Activated naive CD8-positive, alpha-beta T cell treated with anti-CD3 and anti-CD28 coated beads for 36 hours (primary cell): ENCODE measurements around the gene ARMH4. TPM values are rescaled to one million over a fixed set of nuclear protein-coding genes. Genes with fewer than 3 reads are reported as not detected.

Experiments used
- DNase-seq: peaks from one replicate; pipeline ENCODE4 v3.0.0; 2021
- H3K27ac Mint-ChIP-seq: one replicate; pipeline ENCODE4 v1.8.0; 2022; ENCODE audit warnings: mild to moderate bottlenecking, moderate library complexity, mixed read lengths
- H3K27me3 Mint-ChIP-seq: one replicate; pipeline ENCODE4 v1.8.0; 2022; ENCODE audit warnings: mild to moderate bottlenecking, mixed read lengths
- H3K36me3 Mint-ChIP-seq: one replicate; pipeline ENCODE4 v1.8.0; 2021; ENCODE audit warnings: mild to moderate bottlenecking, mixed read lengths
- H3K4me1 Mint-ChIP-seq: one replicate; pipeline ENCODE4 v1.8.0; 2021; ENCODE audit warnings: mixed read lengths
- H3K4me3 Mint-ChIP-seq: one replicate; pipeline ENCODE4 v1.8.0; 2022; ENCODE audit warnings: mild to moderate bottlenecking, moderate library complexity, mixed read lengths
- H3K9me3 Mint-ChIP-seq: one replicate; pipeline ENCODE4 v1.8.0; 2022; ENCODE audit warnings: mixed read lengths
- total RNA-seq, 2 experiments: library from RNA; stranded (reverse); gene quantifications; one replicate each; pipeline ENCODE4 v1.2.3, GENCODE V29; 2021

Gene ARMH4, protein sequence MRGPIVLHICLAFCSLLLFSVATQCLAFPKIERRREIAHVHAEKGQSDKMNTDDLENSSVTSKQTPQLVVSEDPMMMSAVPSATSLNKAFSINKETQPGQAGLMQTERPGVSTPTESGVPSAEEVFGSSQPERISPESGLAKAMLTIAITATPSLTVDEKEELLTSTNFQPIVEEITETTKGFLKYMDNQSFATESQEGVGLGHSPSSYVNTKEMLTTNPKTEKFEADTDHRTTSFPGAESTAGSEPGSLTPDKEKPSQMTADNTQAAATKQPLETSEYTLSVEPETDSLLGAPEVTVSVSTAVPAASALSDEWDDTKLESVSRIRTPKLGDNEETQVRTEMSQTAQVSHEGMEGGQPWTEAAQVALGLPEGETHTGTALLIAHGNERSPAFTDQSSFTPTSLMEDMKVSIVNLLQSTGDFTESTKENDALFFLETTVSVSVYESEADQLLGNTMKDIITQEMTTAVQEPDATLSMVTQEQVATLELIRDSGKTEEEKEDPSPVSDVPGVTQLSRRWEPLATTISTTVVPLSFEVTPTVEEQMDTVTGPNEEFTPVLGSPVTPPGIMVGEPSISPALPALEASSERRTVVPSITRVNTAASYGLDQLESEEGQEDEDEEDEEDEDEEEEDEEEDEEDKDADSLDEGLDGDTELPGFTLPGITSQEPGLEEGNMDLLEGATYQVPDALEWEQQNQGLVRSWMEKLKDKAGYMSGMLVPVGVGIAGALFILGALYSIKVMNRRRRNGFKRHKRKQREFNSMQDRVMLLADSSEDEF
- total RNA-seq, result not detected

DNA sequence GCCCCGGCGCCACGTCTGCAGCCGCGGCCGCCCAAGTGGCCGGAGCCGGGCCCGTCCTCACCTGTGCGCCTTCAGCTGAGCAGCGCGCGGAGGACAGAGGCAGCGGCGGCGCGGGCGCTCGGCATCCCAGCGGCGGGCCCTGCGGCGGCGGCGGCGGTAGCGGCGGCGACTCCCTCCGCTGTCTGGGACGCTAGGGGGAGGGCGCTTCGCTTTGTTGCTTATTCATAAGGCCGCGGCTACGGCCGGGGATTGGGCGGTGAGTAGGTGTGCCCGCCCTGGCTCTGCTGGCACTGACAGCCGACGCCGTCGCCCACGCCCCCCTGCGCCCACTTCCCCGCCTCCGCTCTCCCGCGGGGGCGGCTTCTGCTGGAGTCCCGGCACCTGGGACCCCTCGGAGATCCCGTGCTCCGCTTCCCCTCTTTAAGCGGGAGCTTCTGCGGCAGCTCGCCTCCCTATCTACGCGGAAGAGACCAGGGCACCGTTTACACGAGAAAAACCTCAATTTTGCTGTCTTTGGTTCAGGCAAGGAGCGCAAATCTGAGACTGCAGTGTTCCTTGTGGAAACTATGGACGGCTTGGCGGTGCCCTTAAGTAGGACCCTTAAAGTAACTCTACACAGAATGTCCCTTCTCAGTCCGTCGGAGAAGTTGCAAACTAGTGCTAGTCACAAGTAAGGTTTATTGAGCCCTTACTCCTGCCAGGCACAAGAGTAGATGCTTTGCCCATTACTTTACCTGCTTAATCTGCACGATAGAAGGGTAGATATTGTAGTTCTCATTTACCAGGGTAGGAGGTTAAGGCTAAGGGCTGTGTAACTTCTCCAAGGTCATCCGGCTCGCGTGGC, at the start of gene ARMH4:
Gene ARMH4, minus strand, starts transcription at position 200 of the 844 bp plus-strand sequence. CDS start 12,855 bp downstream, outside the sequence.
- H3K9me3 Mint-ChIP-seq, result no peaks in the 10 kb centered on the region
- H3K4me1 Mint-ChIP-seq, result peaks cover 15% of the 10 kb centered on the region
- DNase-seq, result peak; percentile 67
- H3K4me3 Mint-ChIP-seq, result peak within 1 kb of the TSS; percentile 71
- H3K36me3 Mint-ChIP-seq, result no peaks in the 10 kb centered on the region
- peaks cover 69% of the 10 kb centered on the region for H3K27me3 Mint-ChIP-seq
- H3K27ac Mint-ChIP-seq, result no peak within 1 kb of the TSS

DNA sequence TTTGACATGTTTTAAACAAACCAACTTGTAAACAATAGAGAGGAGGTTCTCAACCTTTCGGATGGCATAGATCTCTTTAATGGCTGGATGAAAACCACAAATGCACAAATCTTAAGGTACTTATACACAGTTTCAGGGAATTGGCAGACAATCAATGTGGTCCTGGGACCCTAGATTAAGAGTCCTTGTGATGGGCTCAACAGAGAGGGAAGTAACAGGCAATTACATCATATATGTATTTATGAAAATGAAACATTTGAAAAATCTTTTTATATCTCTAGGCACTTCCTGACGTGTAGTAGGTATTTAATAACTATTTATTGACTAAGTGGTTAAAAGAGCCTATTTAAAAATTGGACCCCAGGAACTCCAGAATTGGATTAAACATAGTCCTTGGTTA, 48.8 kb upstream of the ARMH4 start:
- no peak for DNase-seq
- H3K27me3 Mint-ChIP-seq, result no peaks in the 10 kb centered on the region
- H3K4me1 Mint-ChIP-seq, result peaks cover 22% of the 10 kb centered on the region
- H3K9me3 Mint-ChIP-seq, result no peaks in the 10 kb centered on the region
- peak overlapping the region; percentile 92 for H3K27ac Mint-ChIP-seq
- peaks cover 2% of the 10 kb centered on the region for H3K36me3 Mint-ChIP-seq
- peak overlapping the region; percentile 93 for H3K4me3 Mint-ChIP-seq

DNA sequence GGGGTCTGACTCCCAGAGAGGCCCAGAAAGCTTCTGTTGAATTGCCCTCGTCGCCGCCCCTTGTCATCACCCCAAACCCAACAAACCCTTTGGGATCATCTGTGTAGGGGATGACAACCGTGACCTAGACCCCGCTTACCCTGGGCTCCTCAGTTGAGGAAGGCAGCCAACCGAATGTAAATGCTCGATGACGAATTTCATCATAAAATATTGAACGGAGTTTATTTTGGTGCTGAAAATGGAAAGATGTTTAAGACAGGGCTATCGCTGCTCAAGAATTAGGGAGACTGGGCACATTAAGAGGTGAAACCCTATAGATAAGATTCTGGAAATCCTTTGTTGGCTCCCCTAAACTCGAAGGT, 48.4 kb upstream of the ARMH4 start:
- no peaks in the 10 kb centered on the region for H3K9me3 Mint-ChIP-seq
- H3K27me3 Mint-ChIP-seq, result no peaks in the 10 kb centered on the region
- DNase-seq, result no peak
- peak overlapping the region; percentile 93 for H3K4me3 Mint-ChIP-seq
- H3K4me1 Mint-ChIP-seq, result peaks cover 22% of the 10 kb centered on the region
- H3K36me3 Mint-ChIP-seq, result peaks cover 2% of the 10 kb centered on the region
- peak overlapping the region; percentile 92 for H3K27ac Mint-ChIP-seq

DNA sequence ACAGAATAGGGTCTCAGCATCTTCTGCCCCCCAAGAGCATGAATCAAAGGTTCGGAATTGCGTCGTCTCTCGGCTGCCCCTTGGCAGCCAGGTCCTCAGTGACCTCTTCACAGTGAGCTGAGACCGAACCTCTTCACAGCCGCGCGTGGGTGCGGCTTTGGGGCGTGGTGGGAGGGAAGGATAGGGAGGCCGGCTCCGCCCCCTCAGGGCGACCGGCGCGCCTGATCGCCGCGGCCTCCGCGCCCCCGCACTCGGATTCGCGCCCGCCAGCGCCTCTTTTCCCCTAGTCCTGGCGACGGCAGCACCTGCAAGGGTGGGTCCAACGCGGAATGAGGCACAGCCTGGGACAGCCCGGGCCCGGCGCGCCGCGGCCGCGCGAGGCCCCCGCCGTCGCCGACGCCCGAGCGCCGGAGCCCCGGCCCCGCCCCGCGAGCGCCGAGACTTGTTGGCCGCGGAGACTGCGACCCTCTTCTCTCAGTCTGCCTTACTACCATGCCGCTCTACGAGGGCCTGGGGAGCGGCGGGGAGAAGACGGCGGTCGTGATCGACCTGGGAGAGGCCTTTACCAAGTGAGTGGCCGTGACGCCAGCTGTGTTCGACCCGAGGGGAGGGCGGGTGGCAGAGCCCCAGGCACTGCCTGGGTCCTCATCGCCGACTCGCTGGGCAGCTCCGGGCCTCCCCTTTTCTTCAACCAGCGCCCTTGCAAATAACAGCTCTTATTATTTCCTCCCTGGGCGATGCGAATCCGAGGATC, 47.9 kb upstream of the ARMH4 start, which contains the start of gene ACTR10:
Gene ACTR10, plus strand, starts transcription at position 424 of the 754 bp plus-strand sequence. Its CDS starts 69 bp downstream, at position 493.
- H3K4me3 Mint-ChIP-seq, result peak within 1 kb of the TSS; percentile 93
- H3K27me3 Mint-ChIP-seq, result no peaks in the 10 kb centered on the region
- DNase-seq, result peak; percentile 93
- H3K9me3 Mint-ChIP-seq, result no peaks in the 10 kb centered on the region
- H3K4me1 Mint-ChIP-seq, result peaks cover 22% of the 10 kb centered on the region
- peak within 1 kb of the TSS; percentile 92 for H3K27ac Mint-ChIP-seq
- peaks cover 2% of the 10 kb centered on the region for H3K36me3 Mint-ChIP-seq

DNA sequence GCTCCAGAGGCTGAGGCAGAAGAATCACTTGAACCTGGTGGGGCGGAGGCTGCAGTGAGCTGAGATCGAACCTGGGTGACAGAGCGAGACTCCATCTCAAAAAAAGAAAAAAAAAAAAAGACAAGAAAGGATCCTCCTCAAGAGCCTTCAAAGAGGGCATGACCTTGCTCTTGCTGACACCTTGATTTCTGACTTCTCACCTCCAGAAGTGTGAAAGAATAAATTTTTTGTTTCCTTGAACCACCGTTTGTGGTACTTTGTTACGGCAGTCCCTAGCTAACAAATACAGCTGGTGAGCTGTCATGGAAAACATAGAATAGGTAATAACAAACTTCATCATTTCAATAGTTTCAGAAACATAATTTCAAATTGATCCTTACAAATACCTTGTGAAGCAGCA, 46.1 kb upstream of the ARMH4 start:
- Mint-ChIP-seq H3K4me1 (peaks cover 22% of the 10 kb centered on the region), H3K9me3 (no peaks in the 10 kb centered on the region), H3K4me3 (no peak overlapping the region), H3K27ac (no peak overlapping the region), H3K27me3 (no peaks in the 10 kb centered on the region), H3K36me3 (peaks cover 2% of the 10 kb centered on the region)
- no peak for DNase-seq

DNA sequence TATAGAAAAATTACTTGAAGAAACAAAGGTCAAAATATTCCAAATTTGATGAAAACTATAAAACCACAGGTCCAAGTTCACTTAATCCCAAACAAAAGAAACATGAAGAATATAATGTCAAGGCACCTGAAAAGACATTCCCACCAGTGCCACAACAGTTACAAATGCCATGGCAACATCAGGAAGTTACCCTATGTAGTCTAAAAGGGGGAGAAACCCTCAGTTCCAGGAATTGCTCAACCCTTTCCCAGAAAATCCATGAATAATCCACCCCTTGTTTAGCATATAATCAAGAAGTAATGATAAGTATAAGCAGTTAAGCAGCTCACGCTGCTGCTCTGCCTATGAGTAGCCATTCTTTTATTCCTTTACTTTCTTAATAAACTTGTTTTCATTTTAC, 44.2 kb upstream of the ARMH4 start:
- H3K4me3 Mint-ChIP-seq, result no peak overlapping the region
- H3K9me3 Mint-ChIP-seq, result no peaks in the 10 kb centered on the region
- peaks cover under 1% of the 10 kb centered on the region for H3K36me3 Mint-ChIP-seq
- peak overlapping the region; percentile 10 for H3K27ac Mint-ChIP-seq
- H3K27me3 Mint-ChIP-seq, result no peaks in the 10 kb centered on the region
- H3K4me1 Mint-ChIP-seq, result peaks cover 13% of the 10 kb centered on the region
- no peak for DNase-seq

DNA sequence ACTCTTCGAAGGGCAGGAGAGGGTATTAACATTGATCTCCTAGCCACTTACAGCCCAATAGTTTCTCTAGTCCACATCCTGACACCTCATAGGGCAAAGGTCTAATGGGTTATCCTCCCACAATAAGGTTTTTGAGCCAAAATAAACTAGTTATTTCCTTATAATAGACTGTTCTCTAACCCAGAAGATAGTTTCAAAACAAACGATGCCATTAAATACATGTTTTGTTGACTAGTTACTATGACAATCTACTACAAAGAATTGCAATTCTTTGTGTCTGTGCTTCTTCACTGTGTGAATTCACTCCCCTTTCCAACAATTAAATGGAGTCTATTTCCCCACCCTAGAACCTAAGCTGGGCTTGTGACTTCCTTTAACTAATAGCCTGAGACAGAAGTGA, 41.5 kb upstream of the ARMH4 start:
- no peak for DNase-seq
- H3K4me1 Mint-ChIP-seq, result peaks cover 7% of the 10 kb centered on the region
- no peak overlapping the region for H3K27ac Mint-ChIP-seq
- no peaks in the 10 kb centered on the region for H3K9me3 Mint-ChIP-seq
- no peaks in the 10 kb centered on the region for H3K27me3 Mint-ChIP-seq
- H3K4me3 Mint-ChIP-seq, result no peak overlapping the region
- H3K36me3 Mint-ChIP-seq, result no peaks in the 10 kb centered on the region

DNA sequence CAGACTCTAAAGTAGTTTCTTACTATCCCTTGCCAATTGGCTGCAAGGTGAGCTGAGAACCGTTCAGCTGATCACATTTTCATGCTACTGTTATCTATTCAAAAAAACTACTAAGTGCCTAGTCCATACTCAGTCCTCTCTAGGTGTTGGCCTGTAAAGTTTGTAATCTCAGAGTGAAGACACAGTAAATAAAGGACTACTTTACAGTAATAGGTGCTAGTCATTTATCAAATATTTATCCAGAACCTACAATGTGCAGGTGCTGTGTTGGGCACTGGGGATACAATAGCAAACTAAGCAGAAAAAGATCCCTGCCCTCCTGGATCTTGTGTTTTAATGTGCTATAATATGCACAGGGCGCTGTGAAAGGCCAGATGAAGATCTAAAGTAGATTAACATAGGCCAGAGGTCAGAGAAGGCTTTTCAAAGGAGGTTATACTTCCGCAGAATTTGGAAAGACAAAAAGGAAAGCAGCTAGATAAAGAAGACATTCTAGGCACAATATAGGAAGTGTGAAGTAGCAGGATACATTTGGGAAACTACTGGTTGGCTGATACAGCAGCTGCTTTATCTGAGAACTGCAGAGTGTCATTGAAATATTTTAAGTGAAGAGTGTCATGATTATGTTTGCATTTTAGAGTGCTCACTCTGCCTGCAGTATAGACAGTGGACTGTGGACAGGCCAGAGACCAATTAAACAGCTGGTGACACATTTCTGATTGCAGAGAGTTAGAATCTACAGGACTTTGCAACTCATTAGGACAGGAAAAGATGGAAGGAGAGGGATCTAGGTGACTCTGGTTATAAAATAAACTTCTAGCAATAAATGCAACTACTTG, 40.0 kb upstream of the ARMH4 start:
- H3K4me1 Mint-ChIP-seq, result no peaks in the 10 kb centered on the region
- no peaks in the 10 kb centered on the region for H3K9me3 Mint-ChIP-seq
- no peak overlapping the region for H3K4me3 Mint-ChIP-seq
- H3K27ac Mint-ChIP-seq, result no peak overlapping the region
- H3K27me3 Mint-ChIP-seq, result peaks cover 4% of the 10 kb centered on the region
- H3K36me3 Mint-ChIP-seq, result no peaks in the 10 kb centered on the region
- DNase-seq, result no peak

DNA sequence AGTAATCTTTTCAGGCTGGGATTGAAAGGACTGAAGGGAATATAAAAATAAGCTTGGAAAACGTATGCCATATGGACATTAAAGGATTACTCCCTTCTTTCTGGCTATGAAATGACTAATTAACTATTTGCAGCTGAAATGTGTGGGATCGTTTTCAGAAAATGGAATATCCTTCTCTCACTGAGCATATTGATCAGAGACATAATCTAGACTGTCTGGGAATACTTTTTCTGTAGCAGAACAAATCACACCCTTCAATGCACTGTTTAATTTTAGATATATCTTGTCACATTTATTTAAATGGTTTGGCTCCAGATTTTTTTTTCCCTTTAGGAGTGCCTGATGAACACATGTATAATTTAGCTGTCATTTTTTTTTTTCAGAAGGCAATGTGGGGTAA, 37.2 kb upstream of the ARMH4 start:
- Mint-ChIP-seq H3K9me3 (no peaks in the 10 kb centered on the region), H3K27me3 (peaks cover 4% of the 10 kb centered on the region), H3K4me1 (no peaks in the 10 kb centered on the region), H3K36me3 (no peaks in the 10 kb centered on the region), H3K27ac (no peak overlapping the region), H3K4me3 (no peak overlapping the region)
- no peak for DNase-seq

DNA sequence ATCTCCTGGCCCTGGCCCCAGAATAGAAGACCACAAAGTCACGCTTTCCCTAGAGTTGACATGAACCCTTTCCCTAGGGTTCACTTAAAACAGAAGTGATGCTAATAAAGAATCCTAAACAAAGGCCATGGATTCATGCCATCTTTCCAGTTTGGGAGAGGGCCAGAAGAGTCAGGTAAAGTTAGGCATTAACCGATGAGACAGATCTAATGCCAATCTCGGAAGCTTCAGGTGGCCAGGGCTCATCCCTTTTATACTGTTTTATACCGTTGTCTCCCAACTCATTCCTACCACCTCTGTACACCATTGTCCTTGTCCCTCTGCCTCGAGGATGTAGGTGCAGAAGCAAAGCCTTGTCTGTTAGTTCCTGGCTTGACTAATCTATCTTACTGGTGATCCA, 25.1 kb upstream of the ARMH4 start:
- Mint-ChIP-seq H3K27ac (no peak overlapping the region), H3K27me3 (peaks cover 11% of the 10 kb centered on the region), H3K4me3 (no peak overlapping the region), H3K4me1 (no peaks in the 10 kb centered on the region), H3K36me3 (no peaks in the 10 kb centered on the region), H3K9me3 (no peaks in the 10 kb centered on the region)
- no peak for DNase-seq

DNA sequence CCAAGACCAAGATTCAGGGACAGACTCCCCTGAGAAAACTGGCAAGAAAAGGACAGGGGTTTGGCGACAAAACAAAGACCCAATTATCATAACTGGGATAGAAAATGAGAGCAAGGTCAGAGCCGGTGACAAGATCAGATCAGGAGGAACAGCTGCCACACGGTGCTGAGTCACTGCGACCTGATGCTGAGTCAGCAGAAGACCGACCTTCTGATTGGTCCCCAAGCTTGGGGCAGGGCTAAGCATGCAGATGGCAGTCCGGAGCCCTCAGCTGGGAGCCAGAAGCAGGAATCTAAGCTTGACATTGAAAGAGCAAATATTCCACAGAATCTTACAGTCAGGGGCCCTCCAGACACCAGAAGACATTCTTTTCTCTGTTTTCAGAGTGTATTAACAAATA, 19.1 kb upstream of the ARMH4 start:
- Mint-ChIP-seq H3K9me3 (peaks cover 2% of the 10 kb centered on the region), H3K4me3 (no peak overlapping the region), H3K36me3 (no peaks in the 10 kb centered on the region), H3K27ac (no peak overlapping the region), H3K4me1 (no peaks in the 10 kb centered on the region), H3K27me3 (peaks cover 21% of the 10 kb centered on the region)
- DNase-seq, result peak; percentile 23

DNA sequence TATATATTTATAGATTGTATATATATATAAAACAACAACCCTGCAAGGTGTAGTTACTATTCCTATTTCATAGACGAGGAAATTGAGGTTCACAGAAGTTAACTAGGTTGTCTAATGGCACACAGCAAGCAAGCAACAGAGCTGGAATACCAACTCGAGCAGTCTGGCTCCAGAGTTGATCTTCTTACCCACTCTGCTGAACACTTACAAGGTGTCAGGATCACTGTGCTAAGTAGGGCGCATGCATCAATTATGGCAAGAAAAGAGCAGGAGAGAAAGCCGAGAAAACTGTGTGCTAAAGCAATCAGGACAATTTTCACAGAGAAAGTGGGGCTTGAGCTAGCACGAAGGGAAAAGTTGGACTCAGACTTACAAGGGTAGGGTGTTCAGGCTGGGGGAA, 15.9 kb upstream of the ARMH4 start:
- no peak for DNase-seq
- H3K4me3 Mint-ChIP-seq, result no peak overlapping the region
- H3K36me3 Mint-ChIP-seq, result no peaks in the 10 kb centered on the region
- H3K27me3 Mint-ChIP-seq, result peaks cover 10% of the 10 kb centered on the region
- no peaks in the 10 kb centered on the region for H3K4me1 Mint-ChIP-seq
- peaks cover 2% of the 10 kb centered on the region for H3K9me3 Mint-ChIP-seq
- H3K27ac Mint-ChIP-seq, result no peak overlapping the region

DNA sequence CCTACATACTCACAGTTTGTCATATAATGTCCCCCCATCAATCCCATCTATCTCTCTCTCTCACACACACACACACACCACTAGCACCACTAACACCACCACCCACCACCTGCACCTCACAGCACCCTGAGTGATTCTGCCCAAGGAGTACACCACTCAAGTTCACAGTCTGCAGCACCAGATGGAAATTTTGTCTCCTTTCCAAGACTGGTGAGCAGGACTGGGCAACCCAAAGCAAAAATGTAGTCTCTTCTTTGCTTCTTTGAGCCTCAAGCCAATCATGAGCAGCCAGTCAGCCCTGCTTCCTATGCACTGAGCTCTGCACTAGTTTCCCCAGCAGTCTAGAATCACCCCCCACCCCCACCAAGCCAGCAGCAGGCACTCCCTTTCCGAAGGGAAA, 15.0 kb upstream of the ARMH4 start:
- H3K27me3 Mint-ChIP-seq, result peaks cover 10% of the 10 kb centered on the region
- DNase-seq, result no peak
- no peaks in the 10 kb centered on the region for H3K36me3 Mint-ChIP-seq
- H3K27ac Mint-ChIP-seq, result no peak overlapping the region
- no peaks in the 10 kb centered on the region for H3K4me1 Mint-ChIP-seq
- peaks cover 2% of the 10 kb centered on the region for H3K9me3 Mint-ChIP-seq
- no peak overlapping the region for H3K4me3 Mint-ChIP-seq
